Activated B cell treated with CpG ODN at 0.5 μM for 24 hours (primary cell): ENCODE measurements around the gene NRXN2. TPM values are rescaled to one million over a fixed set of nuclear protein-coding genes. Genes with fewer than 3 reads are reported as not detected.

Experiments used
- ATAC-seq: fragments of 200-7000 bp; cut with Tn5 transposase; one replicate; pipeline ENCODE4 v1.10.0; 2021; ENCODE audit warnings: low read depth, mild to moderate bottlenecking, moderate library complexity
- CTCF ChIA-PET: fragments of 350-600 bp; sonication (Branson Sonifier 250); formaldehyde crosslinking; loops from one replicate; lab custom pipeline; 2021; ENCODE audit warnings: antibody characterized with exemption; lab: Charles Lee
- POLR2A ChIA-PET: fragments of 350-600 bp; sonication (Branson Sonifier 250); formaldehyde crosslinking; loops from one replicate; lab custom pipeline; 2021; ENCODE audit warnings: antibody characterized with exemption; lab: Charles Lee
- DNase-seq: peaks from one replicate; pipeline ENCODE4 v3.0.0; 2022
- H3K27ac Mint-ChIP-seq: one replicate; pipeline ENCODE4 v1.8.0; 2020; ENCODE audit warnings: mixed read lengths
- H3K27me3 Mint-ChIP-seq: one replicate; pipeline ENCODE4 v1.8.0; 2021; ENCODE audit warnings: mixed read lengths
- H3K36me3 Mint-ChIP-seq: one replicate; pipeline ENCODE4 v1.8.0; 2021; ENCODE audit warnings: low read depth, mixed read lengths
- H3K4me1 Mint-ChIP-seq: one replicate; pipeline ENCODE4 v1.8.0; 2021; ENCODE audit warnings: mixed read lengths
- H3K4me3 Mint-ChIP-seq: one replicate; pipeline ENCODE4 v1.8.0; 2020; ENCODE audit warnings: mild to moderate bottlenecking, mixed read lengths
- H3K9me3 Mint-ChIP-seq: one replicate; pipeline ENCODE4 v1.8.0; 2020; ENCODE audit warnings: mixed read lengths
- intact Hi-C: fragments of 100-400 bp; cut with micrococcal nuclease; formaldehyde crosslinking; loops from one replicate; pipeline ENCODE4 v1.15.1; 2024
- total RNA-seq: library from RNA; stranded (reverse); gene quantifications from 2 replicates; pipeline ENCODE4 v1.2.3, GENCODE V29; 2022
- TF ChIP-seq, protein P1 (sequence below): fragments of 200-600 bp; IDR thresholded peaks from one replicate; pipeline ENCODE4 v1.8.0; 2022; ENCODE audit warnings: antibody characterized with exemption, mild to moderate bottlenecking

NRXN2 gene
- total RNA-seq, 1 donor from 2014 or later = 0.73 TPM

GRCh38 chr11:64697663-64698375 lies 25.2 kb downstream of the NRXN2 start:
- Mint-ChIP-seq H3K4me3 (no peak overlapping the region), H3K4me1 (peaks cover 17% of the 10 kb centered on the region), H3K27me3 (peaks cover 14% of the 10 kb centered on the region), H3K36me3 (no peaks in the 10 kb centered on the region), H3K9me3 (no peaks in the 10 kb centered on the region), H3K27ac (no peak overlapping the region)
- intact Hi-C loops = no loop called here
- POLR2A ChIA-PET = no interaction called here
- ATAC-seq (no peak), DNase-seq (no peak)
- TF ChIP-seq, protein P1, sequence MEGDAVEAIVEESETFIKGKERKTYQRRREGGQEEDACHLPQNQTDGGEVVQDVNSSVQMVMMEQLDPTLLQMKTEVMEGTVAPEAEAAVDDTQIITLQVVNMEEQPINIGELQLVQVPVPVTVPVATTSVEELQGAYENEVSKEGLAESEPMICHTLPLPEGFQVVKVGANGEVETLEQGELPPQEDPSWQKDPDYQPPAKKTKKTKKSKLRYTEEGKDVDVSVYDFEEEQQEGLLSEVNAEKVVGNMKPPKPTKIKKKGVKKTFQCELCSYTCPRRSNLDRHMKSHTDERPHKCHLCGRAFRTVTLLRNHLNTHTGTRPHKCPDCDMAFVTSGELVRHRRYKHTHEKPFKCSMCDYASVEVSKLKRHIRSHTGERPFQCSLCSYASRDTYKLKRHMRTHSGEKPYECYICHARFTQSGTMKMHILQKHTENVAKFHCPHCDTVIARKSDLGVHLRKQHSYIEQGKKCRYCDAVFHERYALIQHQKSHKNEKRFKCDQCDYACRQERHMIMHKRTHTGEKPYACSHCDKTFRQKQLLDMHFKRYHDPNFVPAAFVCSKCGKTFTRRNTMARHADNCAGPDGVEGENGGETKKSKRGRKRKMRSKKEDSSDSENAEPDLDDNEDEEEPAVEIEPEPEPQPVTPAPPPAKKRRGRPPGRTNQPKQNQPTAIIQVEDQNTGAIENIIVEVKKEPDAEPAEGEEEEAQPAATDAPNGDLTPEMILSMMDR = no peak
- CTCF ChIA-PET = interaction anchor here (1.5 kb wide), 1 partner anchor 9 kb away, joined by 9 read pairs; no protein-coding TSS in a partner anchor

- H3K4me3 Mint-ChIP-seq = no peak overlapping the region
- H3K36me3 Mint-ChIP-seq = no peaks in the 10 kb centered on the region
- H3K27ac Mint-ChIP-seq = no peak overlapping the region
- ATAC-seq (no peak), DNase-seq (no peak)
- CTCF ChIA-PET = no interaction called here
- peaks cover 21% of the 10 kb centered on the region for H3K27me3 Mint-ChIP-seq
- POLR2A ChIA-PET = no interaction called here
- TF ChIP-seq, protein P1 = no peak
- peaks cover 20% of the 10 kb centered on the region for H3K4me1 Mint-ChIP-seq
- intact Hi-C loops = no loop called here
- no peaks in the 10 kb centered on the region for H3K9me3 Mint-ChIP-seq
Observed at GRCh38 chr11:64696045-64696444, 27.0 kb downstream of the NRXN2 start.

GRCh38 chr11:64695548-64695947 lies 27.4 kb downstream of the NRXN2 start:
- H3K4me1 Mint-ChIP-seq = peaks cover 20% of the 10 kb centered on the region
- ChIA-PET POLR2A (no interaction called here), CTCF (interaction anchor here (1.9 kb wide), 1 partner anchor 9 kb away, joined by 5 read pairs; no protein-coding TSS in a partner anchor)
- no peak for DNase-seq
- ATAC-seq = no peak
- H3K27me3 Mint-ChIP-seq = peaks cover 16% of the 10 kb centered on the region
- no peak overlapping the region for H3K27ac Mint-ChIP-seq
- H3K9me3 Mint-ChIP-seq = no peaks in the 10 kb centered on the region
- intact Hi-C loops = no loop called here
- TF ChIP-seq, protein P1 = no peak
- H3K4me3 Mint-ChIP-seq = no peak overlapping the region
- no peaks in the 10 kb centered on the region for H3K36me3 Mint-ChIP-seq

DNA sequence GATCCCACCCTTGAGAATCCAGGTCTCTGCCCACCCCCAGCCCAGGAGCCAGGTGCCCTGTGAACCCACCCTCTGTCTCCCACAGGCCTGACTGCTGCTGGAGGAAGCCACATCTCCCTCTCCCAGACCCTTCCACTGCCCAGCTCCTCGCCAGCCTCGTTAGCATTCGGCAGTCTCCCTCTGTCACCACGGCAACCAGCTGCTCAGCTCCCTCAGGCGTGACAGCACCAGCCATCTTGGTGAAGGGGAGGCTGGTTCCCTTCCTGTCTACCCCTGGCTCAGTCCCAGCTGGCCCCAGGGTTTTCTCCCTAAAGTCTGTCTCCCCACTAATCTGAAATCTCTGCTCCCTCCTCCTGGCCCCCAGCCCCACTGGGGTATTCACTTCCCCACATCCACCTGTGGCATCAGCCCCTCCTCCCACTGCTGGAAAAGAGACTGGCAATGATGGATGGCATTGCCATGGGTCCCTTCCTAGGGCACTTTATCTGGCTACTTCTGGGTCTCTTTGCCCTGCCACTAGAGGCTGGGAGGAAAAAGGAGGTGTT lies 28.1 kb downstream of the NRXN2 start:
- ATAC-seq (peak; percentile 94), DNase-seq (no peak)
- POLR2A ChIA-PET = interaction anchor here (0.6 kb wide), 1 partner anchor 11 kb away, joined by 5 read pairs; no protein-coding TSS in a partner anchor
- Mint-ChIP-seq H3K27me3 (peaks cover 16% of the 10 kb centered on the region), H3K4me1 (peaks cover 20% of the 10 kb centered on the region), H3K36me3 (no peaks in the 10 kb centered on the region), H3K4me3 (no peak overlapping the region), H3K9me3 (no peaks in the 10 kb centered on the region), H3K27ac (peak overlapping the region; percentile 55)
- intact Hi-C loops = no loop called here
- CTCF ChIA-PET = interaction anchor here (1.3 to 1.9 kb wide), 2 partner anchors 10 to 340 kb away, joined by 3 to 5 read pairs; no protein-coding TSS in a partner anchor
- TF ChIP-seq, protein P1 = no peak
